Measurements from ENCODE around the gene DDR1.

DDR1 gene

DNA sequence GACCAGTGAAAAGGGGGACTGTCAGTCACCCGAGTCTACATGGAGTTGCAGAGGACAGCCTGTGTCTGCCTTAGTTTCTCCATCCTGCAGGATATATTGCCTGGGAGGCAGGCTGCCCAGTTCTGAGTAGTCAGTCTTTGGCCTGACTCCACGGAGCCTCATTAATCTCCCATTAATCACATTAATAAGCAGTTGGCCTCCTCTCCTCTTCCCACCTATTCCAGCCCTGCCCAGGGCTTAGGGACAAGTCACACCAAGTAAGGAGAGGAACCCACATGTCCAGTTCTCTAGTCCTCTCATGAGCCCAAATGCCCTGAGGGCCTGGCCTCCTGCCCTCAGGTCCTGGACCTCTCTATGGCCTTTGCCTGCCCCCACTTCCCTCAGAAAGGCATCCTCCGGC is 55.2 kb downstream of the DDR1 start:
- Histone ChIP-seq H3K79me2 (ENCODE audit: insufficient read depth, low read length) (no peaks in the 10 kb centered on the region), H3K27ac (ENCODE audit: low read depth, low read length) (no peak overlapping the region), H3K9me3 (ENCODE audit: insufficient read depth, low read length) (no peaks in the 10 kb centered on the region), H3K4me3 (ENCODE audit: insufficient read depth, low read length, poor library complexity, severe bottlenecking) (no peak overlapping the region), H2AFZ (ENCODE audit: low read depth, low read length, severe bottlenecking) (no peak overlapping the region), H3F3A (ENCODE audit: insufficient read depth) (no peaks in the 10 kb centered on the region; the same call in 1 of the 2 replicates), H3K9me2 (replicated peaks; ENCODE audit: insufficient read depth, low read length) (no peaks in the 10 kb centered on the region), H3K27me3 (ENCODE audit: low read length) (no peaks in the 10 kb centered on the region), H3K36me3 (ENCODE audit: low read length) (no peaks in the 10 kb centered on the region), H4K20me1 (ENCODE audit: low read depth, low read length) (no peaks in the 10 kb centered on the region), H3K9ac (ENCODE audit: low read length) (no peak overlapping the region), H3K4me2 (ENCODE audit: low read depth, low read length, poor library complexity, severe bottlenecking) (no peak overlapping the region)
- TF ChIP-seq EZH2phosphoT487 (conservative IDR thresholded peaks at IDR 0.05; ENCODE audit: low read length), result no peak
- TF ChIP-seq, protein P1, sequence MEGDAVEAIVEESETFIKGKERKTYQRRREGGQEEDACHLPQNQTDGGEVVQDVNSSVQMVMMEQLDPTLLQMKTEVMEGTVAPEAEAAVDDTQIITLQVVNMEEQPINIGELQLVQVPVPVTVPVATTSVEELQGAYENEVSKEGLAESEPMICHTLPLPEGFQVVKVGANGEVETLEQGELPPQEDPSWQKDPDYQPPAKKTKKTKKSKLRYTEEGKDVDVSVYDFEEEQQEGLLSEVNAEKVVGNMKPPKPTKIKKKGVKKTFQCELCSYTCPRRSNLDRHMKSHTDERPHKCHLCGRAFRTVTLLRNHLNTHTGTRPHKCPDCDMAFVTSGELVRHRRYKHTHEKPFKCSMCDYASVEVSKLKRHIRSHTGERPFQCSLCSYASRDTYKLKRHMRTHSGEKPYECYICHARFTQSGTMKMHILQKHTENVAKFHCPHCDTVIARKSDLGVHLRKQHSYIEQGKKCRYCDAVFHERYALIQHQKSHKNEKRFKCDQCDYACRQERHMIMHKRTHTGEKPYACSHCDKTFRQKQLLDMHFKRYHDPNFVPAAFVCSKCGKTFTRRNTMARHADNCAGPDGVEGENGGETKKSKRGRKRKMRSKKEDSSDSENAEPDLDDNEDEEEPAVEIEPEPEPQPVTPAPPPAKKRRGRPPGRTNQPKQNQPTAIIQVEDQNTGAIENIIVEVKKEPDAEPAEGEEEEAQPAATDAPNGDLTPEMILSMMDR (IDR thresholded peaks at IDR 0.05; ENCODE audit: insufficient read depth, low read length, poor library complexity, severe bottlenecking), result no peak

DNA sequence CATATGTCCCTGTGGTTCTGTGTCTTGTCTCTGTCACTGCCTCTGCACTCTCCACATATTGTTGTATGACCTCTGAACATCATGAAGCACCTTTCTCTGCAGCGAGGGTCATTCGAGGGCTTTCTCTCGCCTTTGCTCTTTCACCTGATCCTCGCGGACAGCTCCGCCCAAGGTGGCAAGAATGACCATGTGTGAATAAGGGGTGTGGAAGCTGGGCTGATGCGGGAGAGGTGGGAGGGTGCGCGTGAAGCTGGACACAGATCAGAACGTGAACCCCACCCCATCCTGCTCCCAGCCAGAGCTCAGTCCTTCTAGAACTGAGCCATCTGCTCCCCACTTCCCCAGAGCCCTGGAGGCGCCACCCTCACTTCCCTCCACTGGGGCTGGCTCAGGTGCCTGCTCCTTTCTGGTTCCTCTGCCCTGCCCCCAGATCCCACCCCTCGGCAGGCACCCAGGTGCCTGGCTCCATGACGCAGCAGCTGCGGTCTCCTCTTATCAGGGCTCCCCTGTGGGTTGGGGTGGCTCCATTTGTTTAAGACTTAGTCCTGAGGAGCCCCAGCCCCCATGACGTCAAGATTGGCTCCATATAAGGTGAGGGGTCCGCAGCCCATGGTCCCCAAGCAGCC is 56.2 kb downstream of the DDR1 start, which contains the start of gene MUCL3:
MUCL3 (plus strand) TSS at position 613 of the 626 bp plus-strand sequence. CDS start 27 bp downstream, outside the sequence.
- no peak within 1 kb of the TSS for H2AFZ ChIP-seq (ENCODE audit: low read depth, low read length, severe bottlenecking)

DNA sequence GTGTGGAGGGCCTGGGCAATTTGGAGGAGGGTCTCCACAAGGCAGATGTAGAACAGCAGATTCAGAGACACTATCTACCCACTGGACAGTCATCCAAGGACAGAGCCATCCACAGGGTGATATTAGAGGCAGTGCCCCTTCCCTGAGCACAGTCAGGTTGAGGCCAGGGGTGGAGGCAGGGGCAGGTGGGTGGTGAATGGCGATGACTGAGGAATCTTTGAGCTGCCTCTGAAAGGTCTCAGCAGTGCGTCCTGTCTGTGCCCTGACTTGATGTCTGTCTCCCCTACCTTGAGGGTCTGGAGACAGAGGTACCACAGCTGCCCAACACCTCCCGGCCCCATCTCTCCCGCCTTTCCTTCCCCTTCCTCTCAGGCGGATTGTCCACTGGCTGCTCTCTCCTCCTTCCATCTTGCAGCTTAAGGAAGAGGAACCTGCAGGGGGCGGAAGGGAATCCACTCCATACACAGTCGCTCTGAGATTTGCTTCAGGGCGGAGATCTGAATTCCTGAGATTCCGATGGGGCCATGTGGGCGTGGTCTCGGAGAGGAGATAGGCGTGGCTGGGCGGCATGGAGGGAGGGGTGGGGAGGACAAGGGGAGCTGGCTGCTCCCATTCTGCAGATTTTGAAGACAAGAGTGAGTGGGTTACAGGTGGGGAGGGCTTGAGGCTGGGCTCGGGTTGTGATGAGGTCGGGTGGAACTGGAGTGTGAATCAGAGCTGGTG is 58.2 kb downstream of the DDR1 start:
- Histone ChIP-seq H3F3A (ENCODE audit: insufficient read depth) (no peaks in the 10 kb centered on the region; the same call in 1 of the 2 replicates), H4K20me1 (ENCODE audit: low read depth, low read length) (no peaks in the 10 kb centered on the region), H3K9me3 (ENCODE audit: insufficient read depth, low read length) (no peaks in the 10 kb centered on the region), H3K79me2 (ENCODE audit: insufficient read depth, low read length) (no peaks in the 10 kb centered on the region), H3K27ac (ENCODE audit: low read depth, low read length) (no peak overlapping the region), H3K36me3 (ENCODE audit: low read length) (no peaks in the 10 kb centered on the region), H3K27me3 (ENCODE audit: low read length) (no peaks in the 10 kb centered on the region), H3K9me2 (replicated peaks; ENCODE audit: insufficient read depth, low read length) (no peaks in the 10 kb centered on the region), H2AFZ (ENCODE audit: low read depth, low read length, severe bottlenecking) (no peak overlapping the region), H3K9ac (ENCODE audit: low read length) (no peak overlapping the region), H3K4me2 (ENCODE audit: low read depth, low read length, poor library complexity, severe bottlenecking) (no peak overlapping the region), H3K4me3 (ENCODE audit: insufficient read depth, low read length, poor library complexity, severe bottlenecking) (no peak overlapping the region)
- no peak for TF ChIP-seq EZH2phosphoT487 (conservative IDR thresholded peaks at IDR 0.05; ENCODE audit: low read length)
- TF ChIP-seq, protein P1 (IDR thresholded peaks at IDR 0.05; ENCODE audit: insufficient read depth, low read length, poor library complexity, severe bottlenecking), result no peak

More for the DNA sequence above, 56.2 kb downstream of the DDR1 start, which contains the start of gene MUCL3:
- Histone ChIP-seq H3K9ac (ENCODE audit: low read length) (no peak within 1 kb of the TSS), H3K27ac (ENCODE audit: low read depth, low read length) (no peak within 1 kb of the TSS), H3K4me3 (ENCODE audit: insufficient read depth, low read length, poor library complexity, severe bottlenecking) (no peak within 1 kb of the TSS), H3K4me2 (ENCODE audit: low read depth, low read length, poor library complexity, severe bottlenecking) (no peak within 1 kb of the TSS), H3K9me3 (ENCODE audit: insufficient read depth, low read length) (no peaks in the 10 kb centered on the region), H3F3A (ENCODE audit: insufficient read depth) (no peaks in the 10 kb centered on the region; the same call in 1 of the 2 replicates), H3K79me2 (ENCODE audit: insufficient read depth, low read length) (no peaks in the 10 kb centered on the region), H3K9me2 (replicated peaks; ENCODE audit: insufficient read depth, low read length) (no peaks in the 10 kb centered on the region), H4K20me1 (ENCODE audit: low read depth, low read length) (no peaks in the 10 kb centered on the region), H3K27me3 (ENCODE audit: low read length) (no peaks in the 10 kb centered on the region), H3K36me3 (ENCODE audit: low read length) (no peaks in the 10 kb centered on the region)
- TF ChIP-seq EZH2phosphoT487 (conservative IDR thresholded peaks at IDR 0.05; ENCODE audit: low read length), result no peak
- TF ChIP-seq, protein P1 (IDR thresholded peaks at IDR 0.05; ENCODE audit: insufficient read depth, low read length, poor library complexity, severe bottlenecking), result no peak
